EH (cell line): Measurements from ENCODE around the gene TOP2A.
A peak's percentile ranks its signal among the peaks of the same experiment; 100 is the strongest.
"Not testable (repeated sequence)": the region's sequence is repeated elsewhere in the genome, so short reads cannot be mapped to it uniquely, and the experiment has no call there.

Source experiments
- DNase-seq: peaks from one replicate; pipeline ENCODE4 v3.0.0-alpha.2; 2015; ENCODE audit warnings: low read depth

The TOP2A gene

GRCh38 chr17:40376541-40376940, 41.2 kb downstream of the TOP2A start:
- not testable (repeated sequence) for DNase-seq

- DNase-seq: not testable (repeated sequence)
These were observed 41.9 kb downstream of the TOP2A start for GRCh38 chr17:40375786-40376185.

DNA sequence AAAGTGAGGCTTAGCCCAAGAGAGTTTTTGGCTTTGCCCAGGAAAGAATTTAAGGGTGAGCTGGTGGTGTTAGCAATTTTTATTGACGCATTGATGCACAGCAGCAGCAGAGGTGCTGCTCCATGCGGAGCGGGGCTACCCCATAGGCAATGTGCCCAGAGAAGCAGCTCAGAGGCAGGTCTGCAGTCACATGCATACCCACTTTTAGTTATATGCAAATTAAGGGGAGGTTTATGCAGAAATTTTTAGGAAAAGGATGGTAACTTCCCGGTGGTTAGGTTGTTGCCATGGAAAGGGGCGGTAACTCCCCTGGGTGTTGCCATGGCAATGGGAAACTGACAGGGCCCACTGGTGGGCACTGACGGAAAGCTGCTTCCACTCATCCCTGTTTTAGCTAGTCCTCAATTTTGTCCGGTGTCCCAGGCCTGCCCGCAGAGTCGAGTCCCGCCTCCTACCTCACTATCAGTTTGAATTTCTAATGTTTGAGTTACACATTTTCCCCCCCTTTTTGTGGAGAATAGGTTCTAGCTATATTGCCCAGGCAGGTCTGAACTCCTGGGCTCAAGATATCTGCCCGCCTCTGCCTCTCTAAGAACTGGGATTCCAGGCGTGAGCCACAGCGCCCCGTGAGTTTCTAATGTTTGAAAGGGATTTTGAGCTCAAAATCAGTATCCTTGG, 42.7 kb downstream of the TOP2A start:
- DNase-seq: no peak

DNA sequence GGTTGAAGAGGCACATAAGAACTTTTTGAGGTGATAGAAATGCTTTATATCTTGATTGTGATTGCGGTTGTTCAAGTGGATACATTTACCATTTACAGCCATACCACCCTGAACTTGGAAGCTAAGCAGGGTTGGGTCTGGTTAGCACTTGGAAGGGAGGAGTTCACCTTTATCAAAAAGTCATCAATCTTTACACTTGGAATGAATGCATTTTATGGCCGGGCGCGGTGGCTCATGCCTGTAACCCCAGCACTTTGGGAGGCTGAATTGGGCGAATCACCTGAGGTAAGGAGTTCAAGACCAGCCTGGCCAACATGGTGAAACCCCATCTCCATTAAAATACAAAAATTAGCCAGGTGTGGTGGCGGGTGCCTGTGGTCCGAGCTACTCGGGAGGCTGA, 43.7 kb downstream of the TOP2A start:
- DNase-seq: no peak

DNA sequence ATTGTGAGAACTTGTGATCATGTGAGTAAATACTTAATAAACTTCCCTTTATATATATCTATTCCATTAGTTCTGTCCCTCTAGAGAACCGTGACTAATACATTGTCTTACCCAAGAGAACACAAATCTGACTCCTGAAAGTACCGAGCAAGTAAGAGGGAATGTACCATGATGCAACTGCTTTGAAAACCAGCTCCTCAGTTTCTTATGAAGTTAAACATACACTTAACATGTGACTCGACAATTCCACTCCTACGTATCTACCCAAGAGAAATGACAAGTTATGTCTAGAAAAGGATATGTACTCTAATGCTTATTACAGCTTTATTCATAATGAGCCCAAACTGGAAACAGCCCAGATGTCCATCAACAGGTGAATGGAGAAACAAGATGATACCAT, 44.4 kb downstream of the TOP2A start:
- peak; percentile 48 for DNase-seq

DNA sequence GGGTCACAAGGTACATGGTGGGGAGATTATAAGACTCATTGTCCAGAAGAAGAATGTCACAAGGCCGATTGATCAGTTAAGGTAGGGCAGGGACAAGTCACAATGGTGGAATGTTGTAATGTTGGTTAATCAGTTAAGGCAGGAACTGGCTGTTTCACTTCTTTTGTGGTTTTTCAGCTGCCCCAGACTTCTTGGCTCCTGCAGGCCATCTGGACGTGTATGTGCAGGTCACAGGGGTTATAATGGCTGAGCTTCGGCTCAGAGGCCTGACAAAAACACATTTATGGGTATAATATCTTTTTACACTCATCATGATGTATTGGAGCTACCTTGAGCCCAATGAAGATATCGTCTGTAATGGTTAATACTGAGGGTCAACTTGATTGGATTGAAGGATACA, 45.1 kb downstream of the TOP2A start:
- peak; percentile 16 for DNase-seq

DNA sequence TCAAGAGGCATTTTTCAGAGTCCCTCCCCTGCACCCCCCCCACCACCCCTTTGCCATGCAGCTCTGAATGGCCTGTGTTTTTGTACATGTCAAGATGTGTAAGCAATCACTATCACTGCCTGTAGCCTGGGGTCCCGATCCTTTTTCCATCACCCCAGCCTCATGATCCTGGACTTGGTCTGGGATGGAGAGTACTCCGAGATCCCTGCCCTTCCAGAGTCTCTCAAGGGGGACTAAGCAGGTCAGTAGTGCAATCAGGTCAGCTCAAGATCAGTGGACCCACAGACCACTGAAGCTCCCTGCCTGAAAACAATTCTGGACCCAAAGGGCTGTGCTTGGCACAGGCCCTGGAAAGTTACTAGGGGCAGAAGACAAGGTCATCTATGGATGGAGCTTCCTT, 45.7 kb downstream of the TOP2A start:
- DNase-seq: no peak

GRCh38 chr17:40371261-40371929, 46.3 kb downstream of the TOP2A start:
- peak; percentile 15 for DNase-seq

- DNase-seq: no peak
These were observed 47.8 kb downstream of the TOP2A start for GRCh38 chr17:40369923-40370322.

- not testable (repeated sequence) for DNase-seq
These were observed 50.0 kb downstream of the TOP2A start for GRCh38 chr17:40367728-40368127.

- DNase-seq: no peak
These were observed 50.7 kb downstream of the TOP2A start for GRCh38 chr17:40366861-40367518.

DNA sequence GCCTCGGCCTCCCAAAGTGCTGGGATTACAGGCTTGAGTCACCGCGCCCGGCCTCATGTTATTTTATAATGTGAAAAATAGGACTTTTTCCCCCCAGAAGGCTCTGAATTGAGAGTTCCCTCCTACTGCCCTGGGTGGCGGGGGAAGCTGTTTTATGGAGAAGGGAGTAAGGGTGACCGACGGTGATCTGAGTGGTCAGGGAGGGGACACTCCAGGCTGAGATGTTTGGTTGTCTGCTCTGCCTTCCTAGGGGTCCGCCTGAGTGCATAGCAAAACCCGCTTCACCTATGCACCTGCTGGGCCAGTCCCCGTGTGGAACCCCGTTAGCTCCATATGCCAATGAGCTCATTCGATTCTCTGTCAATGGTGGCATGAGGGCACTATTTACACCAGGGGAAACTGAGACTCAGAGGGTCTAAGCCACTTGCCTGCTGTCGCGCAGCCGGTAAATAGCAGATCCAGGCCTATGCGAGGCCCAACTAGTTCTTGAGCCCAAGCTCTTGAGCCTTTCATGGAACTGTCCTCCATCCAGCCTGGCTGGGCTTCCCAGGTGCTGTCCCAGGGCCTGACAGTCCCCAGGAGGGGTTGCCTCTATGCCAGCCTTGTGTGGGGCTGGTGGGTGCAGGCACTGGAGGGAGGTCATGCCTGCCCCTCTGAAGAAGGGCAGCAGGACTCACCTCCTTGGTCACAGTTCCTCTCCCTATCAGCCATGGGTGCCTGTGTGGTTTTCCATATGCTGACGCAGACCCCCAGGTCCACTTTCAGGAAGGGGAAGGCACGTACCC, 51.4 kb downstream of the TOP2A start:
- DNase-seq: no peak

- DNase-seq: no peak
These were observed 52.8 kb downstream of the TOP2A start for GRCh38 chr17:40364906-40365305.

DNA sequence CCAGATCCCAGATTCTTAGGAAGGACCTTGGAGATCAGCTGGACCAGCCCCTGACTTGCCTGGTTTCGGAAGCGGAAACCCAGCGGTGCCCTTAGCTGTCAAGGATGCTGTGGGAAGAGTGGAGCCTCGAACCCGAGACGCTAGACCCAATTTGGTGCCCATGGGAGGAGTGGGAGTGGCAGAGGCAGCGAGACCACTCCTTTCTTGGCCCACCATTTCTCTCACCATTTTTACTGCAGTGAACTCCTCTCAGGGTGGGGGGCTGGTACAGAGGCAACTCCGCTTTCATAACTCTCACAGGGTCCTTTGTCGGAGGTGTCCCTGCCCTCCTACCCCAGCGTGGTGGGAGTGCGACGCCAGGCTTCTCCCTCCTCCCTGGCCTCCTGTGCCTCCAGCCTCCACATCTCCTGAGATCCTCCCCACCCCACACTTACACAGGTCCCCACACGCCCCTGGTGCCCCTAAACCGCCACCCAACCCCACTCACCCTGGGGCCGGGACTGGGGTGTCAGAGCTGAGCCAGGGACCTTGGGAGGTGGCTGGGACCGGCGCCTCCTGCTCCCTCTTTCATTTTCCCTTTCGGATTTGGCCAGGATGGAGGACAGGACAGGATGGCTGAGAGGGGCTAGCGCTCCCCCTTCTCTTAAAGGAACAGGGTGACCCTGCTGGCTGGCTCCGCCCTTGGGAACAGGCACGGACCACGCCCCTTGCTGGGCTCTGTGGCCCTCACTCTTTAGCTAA, 53.4 kb downstream of the TOP2A start, which contains the start of gene GJD3:
Gene GJD3, minus strand, starts transcription at position 617 of the 741 bp plus-strand sequence. CDS start 922 bp downstream, outside the sequence.
- peak; percentile 50 for DNase-seq

GRCh38 chr17:40363111-40363827, 54.4 kb downstream of the TOP2A start:
- DNase-seq: peak; percentile 56

DNA sequence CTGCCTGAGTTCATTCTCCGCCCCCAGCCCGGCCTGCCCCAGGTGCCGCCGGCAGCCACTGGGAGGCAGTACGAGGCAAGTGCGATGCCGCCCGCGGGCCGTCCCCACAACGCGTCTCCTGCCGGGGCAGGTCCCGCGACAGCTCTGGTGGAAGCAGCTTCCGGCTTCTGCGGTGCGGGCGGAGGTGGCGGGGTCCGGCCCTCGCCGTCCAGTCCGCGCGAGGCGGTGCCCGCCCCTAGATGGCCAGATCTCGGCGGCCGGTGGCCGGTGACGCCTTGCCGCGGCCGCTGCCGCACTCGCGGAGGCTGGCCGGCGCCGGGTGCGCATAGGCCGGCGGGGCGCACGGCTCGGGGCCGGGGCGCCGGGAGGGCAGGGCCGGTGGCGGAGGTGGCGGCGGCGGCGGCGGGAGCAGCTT, 55.0 kb downstream of the TOP2A start:
- peak; percentile 81 for DNase-seq

DNA sequence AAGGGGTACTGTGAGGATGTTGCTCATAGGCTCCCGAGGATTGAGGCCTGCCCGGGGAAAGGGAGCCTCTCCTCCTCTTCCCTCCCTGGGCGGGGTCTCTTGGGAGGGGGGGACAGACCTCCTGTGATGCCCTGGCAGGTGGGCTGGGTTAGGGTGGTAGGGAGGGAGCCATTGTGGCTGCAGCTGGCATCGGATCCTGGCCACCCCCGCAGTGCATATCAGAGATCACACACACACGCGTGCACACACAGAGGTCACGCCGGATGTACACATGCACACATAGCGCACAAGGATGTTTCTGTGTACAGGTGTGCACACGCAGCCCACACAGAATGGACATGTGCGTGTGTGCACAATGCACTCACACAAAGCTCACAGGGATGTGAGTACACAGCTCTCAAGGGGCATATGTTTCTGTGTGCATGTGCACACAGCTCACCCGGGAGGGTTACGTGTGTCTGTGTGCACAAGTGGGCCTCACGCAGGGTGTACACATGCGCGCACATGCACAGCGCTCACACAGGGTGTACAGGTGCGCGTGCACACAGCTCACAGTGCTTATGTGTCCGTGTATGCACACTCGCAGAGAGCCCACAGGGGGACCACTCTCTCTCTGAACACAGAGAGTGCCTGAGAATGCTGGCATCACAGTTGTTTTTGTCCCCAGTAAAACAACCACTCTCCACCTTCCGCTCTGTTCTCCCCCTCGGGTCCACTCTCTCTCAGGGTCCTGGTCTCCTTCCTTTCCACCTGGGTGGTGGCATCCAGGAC, 55.6 kb downstream of the TOP2A start:
- DNase-seq: no peak

DNA sequence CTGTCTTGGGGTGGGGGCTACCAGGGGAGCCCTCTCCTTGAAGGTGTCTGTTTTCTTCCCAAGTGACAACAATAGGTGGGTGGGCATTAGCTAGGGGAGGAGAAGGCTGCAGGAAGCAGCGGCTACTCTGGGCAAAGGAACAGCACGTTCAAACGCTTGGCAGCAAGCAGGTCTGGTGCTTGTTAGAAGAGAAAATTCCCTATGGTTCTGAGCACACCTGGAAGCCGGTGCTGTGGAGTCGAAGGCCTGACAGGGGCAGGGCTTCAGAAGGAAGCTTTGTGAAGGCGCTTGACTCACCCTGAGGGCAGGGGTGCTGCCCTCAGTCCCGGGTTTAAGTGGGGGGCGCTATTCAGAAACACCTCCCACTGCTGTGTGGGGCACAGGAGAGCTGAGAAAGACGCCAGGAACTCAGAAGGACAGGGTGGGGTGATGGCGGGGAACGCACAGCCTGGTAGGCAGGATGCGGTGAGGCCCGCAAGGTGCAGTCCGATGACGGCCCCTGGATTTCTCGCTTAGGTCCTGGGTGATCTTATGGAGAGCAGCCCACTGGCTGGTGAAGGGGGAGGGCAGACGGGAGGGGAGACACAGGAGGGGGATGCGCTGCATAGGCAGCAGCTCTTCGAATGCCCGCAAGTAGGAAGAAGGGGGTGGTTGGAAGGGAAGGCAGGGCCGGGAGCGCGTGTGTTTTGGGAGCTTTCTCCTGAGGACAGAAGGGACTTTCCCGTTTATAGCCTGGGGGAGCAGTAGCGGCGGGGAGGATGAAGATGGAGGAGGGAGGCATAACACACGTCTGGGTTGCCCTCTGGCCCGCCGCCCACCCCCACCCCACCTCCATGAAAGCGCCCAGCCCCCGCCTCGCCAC, 56.4 kb downstream of the TOP2A start:
- DNase-seq: no peak

DNA sequence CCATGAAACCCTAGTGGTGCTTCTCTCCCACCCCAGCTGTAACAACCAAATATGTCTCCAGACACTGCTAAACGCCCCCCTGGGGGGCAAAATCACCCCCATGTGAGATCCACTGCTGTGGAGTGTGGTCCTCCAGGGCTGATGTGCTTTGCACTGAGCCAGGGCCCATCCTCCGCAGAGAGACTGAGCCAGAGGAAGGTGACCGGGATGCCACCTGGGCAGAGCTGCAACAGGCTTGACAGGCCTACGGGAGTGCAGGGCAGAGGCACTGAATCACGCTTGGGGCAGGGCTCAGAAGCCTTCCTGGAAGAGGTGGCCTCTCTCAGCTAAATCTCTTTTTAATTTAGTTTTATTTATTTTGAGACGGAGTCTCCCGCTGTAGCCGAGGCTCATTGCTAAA, 57.6 kb downstream of the TOP2A start:
- no peak for DNase-seq
